HG02759 (cell line): ENCODE data around the gene PLXNA2.

Experiments used
- ATAC-seq: cut with Tn5 transposase; IDR thresholded peaks from one replicate; pipeline ENCODE4 v1.9.1; 2021; ENCODE audit warnings: mild to moderate bottlenecking, moderate library complexity; ENCODE audit not compliant: unreplicated experiment

The PLXNA2 gene

GRCh38 chr1:208122612-208123358 is 121.4 kb downstream of the PLXNA2 start:
- ATAC-seq: no peak

GRCh38 chr1:208121813-208122364 is 122.3 kb downstream of the PLXNA2 start:
- ATAC-seq: no peak

GRCh38 chr1:208120431-208120790 is 123.8 kb downstream of the PLXNA2 start:
- ATAC-seq: no peak

GRCh38 chr1:208118841-208119606 is 125.2 kb downstream of the PLXNA2 start:
- ATAC-seq: no peak

- ATAC-seq: no peak
Measured at GRCh38 chr1:208118306-208118705, 125.9 kb downstream of the PLXNA2 start.

GRCh38 chr1:208117826-208118225 is 126.4 kb downstream of the PLXNA2 start:
- no peak for ATAC-seq

- no peak for ATAC-seq
Measured at GRCh38 chr1:208117409-208117808, 126.8 kb downstream of the PLXNA2 start.

GRCh38 chr1:208115924-208116640 is 128.1 kb downstream of the PLXNA2 start:
- ATAC-seq: no peak

GRCh38 chr1:208113011-208113410 is 131.2 kb downstream of the PLXNA2 start:
- no peak for ATAC-seq

GRCh38 chr1:208112401-208112800 is 131.8 kb downstream of the PLXNA2 start:
- no peak for ATAC-seq

- no peak for ATAC-seq
Measured at GRCh38 chr1:208111646-208112190, 132.5 kb downstream of the PLXNA2 start.

GRCh38 chr1:208110296-208110695 is 133.9 kb downstream of the PLXNA2 start:
- no peak for ATAC-seq

- no peak for ATAC-seq
Measured at GRCh38 chr1:208108646-208109330, 135.4 kb downstream of the PLXNA2 start.

- no peak for ATAC-seq
Measured at GRCh38 chr1:208108213-208108608, 136.0 kb downstream of the PLXNA2 start.

GRCh38 chr1:208107425-208108212 is 136.6 kb downstream of the PLXNA2 start:
- no peak for ATAC-seq

GRCh38 chr1:208106218-208106617 is 138.0 kb downstream of the PLXNA2 start:
- no peak for ATAC-seq

GRCh38 chr1:208105756-208106155 is 138.4 kb downstream of the PLXNA2 start:
- ATAC-seq: no peak

- ATAC-seq: no peak
Measured at GRCh38 chr1:208103597-208104513, 140.3 kb downstream of the PLXNA2 start.
